NCI-H187 (cell line): Measurements from ENCODE around the gene SLC25A38.

ENCODE experiments used
- DNase-seq, 2 experiments: peaks; one replicate each; lab custom pipeline; 2025; lab: John Stamatoyannopoulos, UW

The SLC25A38 gene

DNA sequence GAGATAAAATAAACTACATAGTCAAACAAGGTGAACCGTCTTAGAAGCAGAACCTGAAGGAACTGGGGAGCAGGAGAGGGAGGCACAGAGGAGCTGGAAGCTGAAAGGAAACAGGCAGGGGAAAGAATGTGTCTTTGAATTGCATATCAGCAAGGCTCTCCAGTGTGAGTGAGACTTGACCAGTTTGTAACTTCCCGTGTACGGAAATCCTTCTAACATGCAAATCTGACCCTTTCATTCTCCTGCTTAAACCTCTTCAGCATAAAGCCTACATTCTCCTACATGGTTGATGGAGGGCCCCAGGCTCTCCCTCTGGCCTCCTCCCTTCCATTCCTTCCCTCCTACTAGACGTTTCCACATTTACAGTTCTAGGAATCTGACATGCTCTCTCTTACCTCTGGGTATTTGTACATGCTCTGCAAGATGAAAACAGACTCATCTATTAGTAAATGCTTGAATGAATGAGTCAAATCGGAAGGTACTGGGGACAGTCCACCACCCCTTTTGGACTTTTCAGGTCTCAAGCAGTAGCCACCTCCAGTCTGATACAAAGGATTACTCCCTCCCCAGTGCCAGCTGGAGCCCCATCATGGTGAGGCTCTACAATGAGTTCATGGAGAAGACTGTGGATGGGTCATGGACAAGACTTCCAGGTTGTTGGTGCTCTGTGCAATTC, 6.1 kb upstream of the SLC25A38 start:
- no peak for DNase-seq

GRCh38 chr3:39378088-39378487, 5.1 kb upstream of the SLC25A38 start:
- no peak for DNase-seq

- no peak for DNase-seq
These were observed 4.0 kb upstream of the SLC25A38 start for GRCh38 chr3:39378957-39379777.

DNA sequence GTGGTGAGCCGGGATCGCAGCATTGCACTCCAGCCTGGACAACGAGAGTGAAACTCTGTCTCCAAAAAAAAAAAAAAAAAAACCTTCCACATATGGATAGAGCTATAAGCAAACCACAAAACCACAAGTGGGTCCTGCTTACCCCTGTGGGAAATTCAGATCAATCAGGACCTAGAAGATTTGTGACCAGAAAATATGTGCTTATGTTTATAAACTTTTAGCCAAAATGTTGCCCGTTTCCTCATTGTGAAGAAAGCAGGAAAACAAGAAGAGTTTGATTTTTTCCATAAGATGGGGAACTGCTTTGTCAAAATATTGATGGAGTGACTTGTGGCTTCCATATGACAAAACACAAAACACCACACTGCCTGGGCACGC, 3.4 kb upstream of the SLC25A38 start:
- DNase-seq, result no peak

DNA sequence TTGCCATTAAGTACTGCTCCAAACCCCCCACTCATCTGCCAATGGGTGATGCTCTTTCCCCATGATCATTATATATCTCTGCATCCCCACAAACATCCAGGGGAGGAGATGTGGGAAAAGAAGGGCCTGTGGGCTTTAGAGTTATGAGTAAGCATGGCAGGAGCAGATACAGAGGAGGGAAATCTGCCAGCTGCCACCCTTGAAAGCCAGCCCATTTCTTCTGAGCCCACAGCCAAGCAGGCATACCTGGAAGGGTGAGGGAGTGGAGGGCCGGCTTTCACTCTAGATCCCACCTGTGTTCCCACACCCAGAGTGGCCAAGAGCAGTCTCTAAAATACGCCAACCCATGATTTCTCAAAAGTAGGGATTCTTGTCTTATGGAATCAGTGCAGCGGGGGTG, 1.7 kb upstream of the SLC25A38 start:
- DNase-seq, result no peak

- DNase-seq, result no peak
These were observed 903 bp downstream of the SLC25A38 start for GRCh38 chr3:39383881-39384664.

GRCh38 chr3:39384665-39385000, 1.5 kb downstream of the SLC25A38 start:
- no peak for DNase-seq

DNA sequence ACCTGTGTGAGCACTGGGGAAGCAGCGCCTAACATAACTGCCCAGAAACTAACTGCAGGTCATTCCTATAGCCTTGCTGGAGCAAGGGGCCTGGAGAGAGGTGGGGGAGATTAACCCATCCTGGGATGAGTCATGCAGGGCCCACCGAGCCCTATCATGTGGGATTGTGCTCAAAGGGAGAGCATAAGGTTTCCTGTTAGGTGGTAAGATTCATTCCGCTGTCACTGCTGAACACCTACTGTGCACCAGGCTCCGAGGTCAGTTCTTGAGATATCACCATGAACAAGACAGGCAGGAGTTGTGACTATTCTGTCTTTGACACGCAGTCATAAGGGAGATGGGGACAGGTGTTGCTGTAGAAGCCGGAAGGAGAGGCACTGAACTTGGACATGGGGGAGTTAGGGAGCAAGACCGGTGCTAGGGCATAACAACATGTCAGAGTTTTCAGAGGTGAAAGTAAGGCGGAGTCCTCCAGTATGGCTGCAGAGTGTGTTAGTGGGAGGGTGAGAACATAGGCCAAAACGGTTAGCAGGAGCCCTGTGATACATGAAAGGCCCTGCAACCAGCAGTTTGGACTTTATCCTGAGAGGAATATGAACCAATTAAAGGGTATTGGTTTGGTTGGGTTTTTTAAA, 2.4 kb downstream of the SLC25A38 start:
- DNase-seq, result no peak

DNA sequence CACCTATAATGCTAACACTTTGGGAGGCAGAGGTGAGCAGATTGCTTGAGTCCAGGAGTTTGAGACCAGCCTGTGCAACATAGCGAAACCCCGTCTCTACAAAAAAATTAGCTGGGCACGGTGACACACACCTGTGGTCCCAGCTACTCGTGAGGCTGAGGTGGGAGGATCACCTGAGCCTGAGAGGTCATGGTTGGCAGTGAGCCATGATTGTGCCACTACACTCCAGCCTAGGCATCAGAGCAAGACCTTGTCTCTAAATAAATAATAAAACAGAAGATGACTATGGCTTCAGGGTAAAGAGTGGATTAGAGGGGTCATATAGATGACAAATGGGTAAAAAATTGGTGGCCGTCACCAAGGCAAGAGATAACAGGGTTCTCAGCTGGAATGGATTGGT, 3.1 kb downstream of the SLC25A38 start:
- DNase-seq, result no peak

- no peak for DNase-seq
These were observed 4.3 kb downstream of the SLC25A38 start for GRCh38 chr3:39387411-39387975.

DNA sequence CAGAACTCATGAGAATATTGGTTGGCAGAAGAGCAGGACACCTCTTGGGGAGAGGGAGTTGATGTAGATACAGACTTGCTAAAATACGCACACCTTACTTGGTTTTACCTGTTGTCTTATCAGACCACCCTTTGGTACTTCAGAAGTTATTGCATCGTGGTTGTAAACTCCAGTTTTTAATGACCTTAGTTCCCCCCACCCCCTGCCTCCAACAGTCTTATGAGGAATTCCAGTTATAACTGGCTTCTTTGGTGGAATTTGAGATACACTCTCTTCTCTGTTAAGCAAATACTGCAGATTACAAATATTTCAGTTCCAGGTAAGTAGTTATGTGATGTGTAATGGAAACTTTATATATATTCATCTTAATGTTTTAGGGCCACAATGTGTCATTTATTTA, 5.0 kb downstream of the SLC25A38 start:
- DNase-seq, result no peak

DNA sequence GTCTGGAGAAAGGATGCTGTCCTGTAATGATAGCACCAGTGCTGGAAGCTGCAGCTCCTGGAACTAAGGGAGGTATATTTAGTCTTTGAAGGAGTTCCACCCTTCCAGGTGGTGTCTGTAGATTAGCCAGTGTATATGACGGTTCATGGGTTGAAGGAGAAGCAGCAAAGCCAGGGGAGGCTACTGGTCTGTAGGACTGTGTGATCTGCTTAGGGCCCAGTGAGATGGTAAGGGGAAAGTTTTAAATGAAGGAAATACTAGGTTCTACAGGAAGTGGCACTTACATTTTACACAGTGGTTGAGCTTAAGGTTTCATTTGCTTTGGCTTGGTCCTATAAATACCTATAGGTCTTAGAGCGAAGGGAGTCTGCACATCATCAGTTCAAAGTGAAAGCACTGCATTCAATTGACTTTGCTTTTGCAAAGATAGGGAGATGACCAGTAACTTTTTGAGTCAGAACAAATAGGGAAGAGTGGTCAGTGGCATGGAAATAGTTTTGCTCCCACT, 5.6 kb downstream of the SLC25A38 start:
- DNase-seq, result no peak

GRCh38 chr3:39390181-39390580, 7.0 kb downstream of the SLC25A38 start:
- DNase-seq, result no peak

DNA sequence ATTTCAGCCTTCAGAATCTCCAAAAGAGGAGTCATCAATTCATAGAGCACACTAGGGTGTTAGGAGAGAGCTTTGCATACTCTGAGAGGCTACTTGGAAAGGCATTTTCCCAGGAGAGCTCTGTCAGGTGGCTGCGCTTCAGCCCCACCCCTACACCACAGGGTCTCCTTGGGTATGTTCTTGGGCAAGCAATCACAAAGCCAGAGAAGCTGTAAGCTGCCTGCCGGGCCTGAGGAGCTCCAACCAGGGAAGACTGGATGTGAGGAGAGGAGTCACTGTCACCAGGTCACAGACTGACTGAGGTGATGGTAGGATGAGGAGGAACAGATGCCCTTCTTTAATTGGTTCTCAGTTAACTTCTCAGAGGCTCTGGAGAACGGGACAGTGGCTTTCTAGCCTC, 13.5 kb downstream of the SLC25A38 start:
- no peak for DNase-seq

DNA sequence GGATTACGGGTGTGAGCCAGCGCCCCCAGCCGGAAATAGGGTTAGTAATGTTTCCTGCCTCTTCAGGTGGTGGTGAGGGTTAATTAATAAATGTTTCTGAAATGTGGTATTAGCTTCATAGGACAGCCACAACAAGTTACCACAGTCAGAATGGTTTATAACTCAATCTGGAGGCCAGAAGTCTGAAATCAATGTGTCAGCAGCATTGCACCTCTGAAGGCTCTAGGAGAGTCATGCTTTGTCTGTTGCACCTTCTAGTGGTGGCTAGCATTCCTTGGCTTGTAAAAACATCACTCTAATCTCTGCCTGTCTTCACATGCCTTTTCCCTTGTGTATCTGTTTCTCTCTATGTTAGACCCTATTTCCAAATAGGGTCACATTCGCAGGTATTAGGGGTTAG, 15.5 kb downstream of the SLC25A38 start:
- DNase-seq, result no peak

GRCh38 chr3:39401983-39402382, 18.8 kb downstream of the SLC25A38 start:
- DNase-seq, result no peak

- no peak for DNase-seq
These were observed 21.9 kb downstream of the SLC25A38 start for GRCh38 chr3:39404943-39405686.

DNA sequence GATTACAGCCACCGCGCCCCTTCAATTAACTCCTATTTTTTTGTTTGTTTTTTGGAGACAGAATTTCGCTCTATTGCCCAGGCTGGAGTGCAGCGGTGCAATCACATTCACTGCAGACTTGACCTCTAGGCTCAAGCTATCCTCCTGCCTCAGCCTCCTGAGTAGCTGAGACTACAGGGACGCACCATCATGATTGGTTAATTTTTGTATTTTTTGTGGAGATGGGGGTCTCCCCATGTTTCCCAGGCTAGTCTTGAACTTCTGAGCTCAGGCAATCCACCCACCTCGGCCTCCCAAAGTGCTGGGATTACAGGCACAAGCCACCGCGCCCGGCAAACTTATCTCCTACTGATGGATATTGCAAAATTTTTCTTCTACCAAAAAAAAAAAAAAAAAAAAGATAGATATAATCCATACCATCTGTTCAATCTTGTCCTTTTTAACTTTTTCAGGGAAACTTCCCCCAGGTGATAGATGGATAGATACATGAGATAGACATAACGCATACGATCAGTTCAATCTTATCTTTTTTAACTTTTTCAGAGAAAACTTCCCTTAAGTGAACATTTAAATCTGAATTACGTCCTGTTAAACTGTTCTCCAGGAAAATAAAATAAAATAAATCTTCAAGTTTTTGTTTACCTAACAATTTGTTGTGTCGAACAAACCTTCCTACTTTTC, 22.7 kb downstream of the SLC25A38 start:
- no peak for DNase-seq

GRCh38 chr3:39406368-39407258, 23.4 kb downstream of the SLC25A38 start, which contains the start of gene RPSA:
RPSA (plus strand) TSS chr3:39406720; CDS start chr3:39407654, 934 bp downstream.
- peak; percentile 39 to 63 for DNase-seq

DNA sequence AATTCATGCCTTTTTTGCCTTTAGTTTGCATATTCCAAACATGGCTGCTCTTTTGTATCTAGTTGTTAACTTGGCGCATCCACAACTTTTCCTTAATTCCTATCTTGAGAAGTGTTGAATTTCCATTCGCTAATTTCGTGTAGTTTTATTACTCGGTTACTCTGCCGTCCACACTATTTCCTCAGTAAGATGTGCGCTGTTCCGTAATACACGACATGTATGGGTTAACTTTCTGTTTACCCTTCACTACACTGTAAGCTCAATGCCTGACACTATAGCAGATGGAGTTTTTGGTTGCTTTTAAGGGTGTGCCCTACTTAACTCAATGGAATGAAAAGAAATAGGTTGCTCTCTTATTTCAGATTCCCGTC, 24.1 kb downstream of the SLC25A38 start:
- DNase-seq, result no peak
